K562 (cell line): ENCODE data around the gene ATP4B.

Source experiments
- ELF1 ChIP-seq: fragments of 200-800 bp; sonication (Bioruptor generic); IDR thresholded peaks from 2 replicates; pipeline ENCODE4 v1.6.1; 2016; ENCODE audit warnings: missing genetic modification characterization, missing compliant biosample characterization
- GABPA ChIP-seq: fragments of 200-800 bp; sonication (Bioruptor generic); conservative IDR thresholded peaks from 2 replicates; pipeline ENCODE4 v1.6.1; 2016; ENCODE audit warnings: low read depth, missing genetic modification characterization, missing compliant biosample characterization
- HNRNPK ChIP-seq: fragments of 200-400 bp; formaldehyde crosslinking; IDR thresholded peaks from one replicate; pipeline ENCODE4 v1.6.1; 2018; ENCODE audit warnings: mild to moderate bottlenecking, low read depth, low read length; ENCODE audit not compliant: poor library complexity, severe bottlenecking
- LARP7 ChIP-seq: fragments of 450-650 bp; IDR thresholded peaks from 2 replicates; pipeline ENCODE4 v1.6.1; 2016
- NFE2L1 ChIP-seq: fragments of 450-650 bp; IDR thresholded peaks from 2 replicates; pipeline ENCODE4 v1.6.1; 2016; ENCODE audit warnings: missing genetic modification characterization, low read depth, mild to moderate bottlenecking, missing compliant biosample characterization, moderate library complexity, borderline replicate concordance
- SFPQ ChIP-seq: fragments of 200-400 bp; formaldehyde crosslinking; IDR thresholded peaks from 2 replicates; pipeline ENCODE4 v1.6.1; 2017; ENCODE audit warnings: mild to moderate bottlenecking, low read depth, low read length, moderate library complexity
- SMAD1 ChIP-seq: fragments of 150-350 bp; IDR thresholded peaks from 2 replicates; pipeline ENCODE4 v1.6.1; 2014; ENCODE audit warnings: low read length, low read depth; ENCODE audit not compliant: partially characterized antibody
- SP1 ChIP-seq: sonication (generic); formaldehyde crosslinking; IDR thresholded peaks from 2 replicates; pipeline ENCODE4 v1.8.1; 2022; ENCODE audit warnings: mild to moderate bottlenecking, missing genetic modification reagents
- SRSF1 ChIP-seq: fragments of 200-400 bp; formaldehyde crosslinking; IDR thresholded peaks from 2 replicates; pipeline ENCODE4 v1.6.1; 2017; ENCODE audit warnings: mild to moderate bottlenecking, low read depth, low read length, moderate library complexity
- YY1 ChIP-seq, 3 experiments: IDR thresholded peaks; 2 replicates each; pipeline ENCODE4 v1.6.1; 2011; ENCODE audit warnings: low read length in 2 of 3, mild to moderate bottlenecking in 2 of 3, moderate library complexity in 2 of 3, borderline replicate concordance in 1 of 3, control low read depth in 1 of 3, low read depth in 1 of 3; ENCODE audit not compliant: insufficient read depth in 3 of 3, insufficient replicate concordance in 2 of 3, control insufficient read depth in 1 of 3, insufficient read length in 1 of 3; ENCODE audit errors: extremely low read depth in 1 of 3
- ZBTB1 ChIP-seq: sonication (generic); formaldehyde crosslinking; IDR thresholded peaks from 2 replicates; pipeline ENCODE4 v1.8.1; 2023; ENCODE audit warnings: missing genetic modification reagents, low read depth, mild to moderate bottlenecking, borderline replicate concordance
- ZNF449 ChIP-seq: fragments of 250-450 bp; sonication (Bioruptor Pico); IDR thresholded peaks from 2 replicates; pipeline ENCODE4 v1.8.0; 2022; ENCODE audit warnings: moderate library complexity, mild to moderate bottlenecking, inconsistent platforms
- TF ChIP-seq, protein P1 (sequence below), 3 experiments: IDR thresholded peaks in 2 of 3; conservative IDR thresholded peaks in 1 of 3; 2 replicates each; pipeline ENCODE4 v1.5.1; 2011 to 2012; ENCODE audit warnings: low read length in 3 of 3, mild to moderate bottlenecking in 3 of 3, control low read depth in 2 of 3, improper control_type of control experiment in 1 of 3, inconsistent platforms in 1 of 3, low read depth in 1 of 3, mixed read lengths in 1 of 3, moderate library complexity in 1 of 3; ENCODE audit not compliant: insufficient read depth in 2 of 3
- TF ChIP-seq, protein P2 (sequence below), 2 experiments: fragments of 450-650 bp; IDR thresholded peaks; 2 replicates each; pipeline ENCODE4 v1.6.1; 2016; ENCODE audit warnings: mild to moderate bottlenecking in 2 of 2, borderline replicate concordance in 1 of 2, low read depth in 1 of 2, moderate library complexity in 1 of 2

- TF ChIP-seq SP1 (CRISPR knock-in tag) (no peak), SRSF1 (no peak), ELF1 (tag) (no peak), SMAD1 (no peak), NFE2L1 (no peak), ZBTB1 (CRISPR knock-in tag) (no peak), GABPA (tag) (no peak), LARP7 (no peak), HNRNPK (no peak), SFPQ (no peak), ZNF449 (CRISPR knock-in tag) (no peak), YY1 (IDR thresholded peaks at IDR 0.05; ENCODE audit: borderline replicate concordance in 1 of 3, control insufficient read depth in 1 of 3, extremely low read depth in 1 of 3, insufficient read depth in 3 of 3, insufficient read length in 1 of 3, insufficient replicate concordance in 2 of 3, low read depth in 1 of 3, low read length in 2 of 3) (no peak)
- TF ChIP-seq, protein P1, sequence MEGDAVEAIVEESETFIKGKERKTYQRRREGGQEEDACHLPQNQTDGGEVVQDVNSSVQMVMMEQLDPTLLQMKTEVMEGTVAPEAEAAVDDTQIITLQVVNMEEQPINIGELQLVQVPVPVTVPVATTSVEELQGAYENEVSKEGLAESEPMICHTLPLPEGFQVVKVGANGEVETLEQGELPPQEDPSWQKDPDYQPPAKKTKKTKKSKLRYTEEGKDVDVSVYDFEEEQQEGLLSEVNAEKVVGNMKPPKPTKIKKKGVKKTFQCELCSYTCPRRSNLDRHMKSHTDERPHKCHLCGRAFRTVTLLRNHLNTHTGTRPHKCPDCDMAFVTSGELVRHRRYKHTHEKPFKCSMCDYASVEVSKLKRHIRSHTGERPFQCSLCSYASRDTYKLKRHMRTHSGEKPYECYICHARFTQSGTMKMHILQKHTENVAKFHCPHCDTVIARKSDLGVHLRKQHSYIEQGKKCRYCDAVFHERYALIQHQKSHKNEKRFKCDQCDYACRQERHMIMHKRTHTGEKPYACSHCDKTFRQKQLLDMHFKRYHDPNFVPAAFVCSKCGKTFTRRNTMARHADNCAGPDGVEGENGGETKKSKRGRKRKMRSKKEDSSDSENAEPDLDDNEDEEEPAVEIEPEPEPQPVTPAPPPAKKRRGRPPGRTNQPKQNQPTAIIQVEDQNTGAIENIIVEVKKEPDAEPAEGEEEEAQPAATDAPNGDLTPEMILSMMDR (IDR thresholded peaks at IDR 0.05 in 2 of 3, conservative IDR thresholded peaks at IDR 0.05 in 1 of 3; ENCODE audit: insufficient read depth in 2 of 3, low read depth in 1 of 3, low read length in 3 of 3), result no peak
- TF ChIP-seq, protein P2, sequence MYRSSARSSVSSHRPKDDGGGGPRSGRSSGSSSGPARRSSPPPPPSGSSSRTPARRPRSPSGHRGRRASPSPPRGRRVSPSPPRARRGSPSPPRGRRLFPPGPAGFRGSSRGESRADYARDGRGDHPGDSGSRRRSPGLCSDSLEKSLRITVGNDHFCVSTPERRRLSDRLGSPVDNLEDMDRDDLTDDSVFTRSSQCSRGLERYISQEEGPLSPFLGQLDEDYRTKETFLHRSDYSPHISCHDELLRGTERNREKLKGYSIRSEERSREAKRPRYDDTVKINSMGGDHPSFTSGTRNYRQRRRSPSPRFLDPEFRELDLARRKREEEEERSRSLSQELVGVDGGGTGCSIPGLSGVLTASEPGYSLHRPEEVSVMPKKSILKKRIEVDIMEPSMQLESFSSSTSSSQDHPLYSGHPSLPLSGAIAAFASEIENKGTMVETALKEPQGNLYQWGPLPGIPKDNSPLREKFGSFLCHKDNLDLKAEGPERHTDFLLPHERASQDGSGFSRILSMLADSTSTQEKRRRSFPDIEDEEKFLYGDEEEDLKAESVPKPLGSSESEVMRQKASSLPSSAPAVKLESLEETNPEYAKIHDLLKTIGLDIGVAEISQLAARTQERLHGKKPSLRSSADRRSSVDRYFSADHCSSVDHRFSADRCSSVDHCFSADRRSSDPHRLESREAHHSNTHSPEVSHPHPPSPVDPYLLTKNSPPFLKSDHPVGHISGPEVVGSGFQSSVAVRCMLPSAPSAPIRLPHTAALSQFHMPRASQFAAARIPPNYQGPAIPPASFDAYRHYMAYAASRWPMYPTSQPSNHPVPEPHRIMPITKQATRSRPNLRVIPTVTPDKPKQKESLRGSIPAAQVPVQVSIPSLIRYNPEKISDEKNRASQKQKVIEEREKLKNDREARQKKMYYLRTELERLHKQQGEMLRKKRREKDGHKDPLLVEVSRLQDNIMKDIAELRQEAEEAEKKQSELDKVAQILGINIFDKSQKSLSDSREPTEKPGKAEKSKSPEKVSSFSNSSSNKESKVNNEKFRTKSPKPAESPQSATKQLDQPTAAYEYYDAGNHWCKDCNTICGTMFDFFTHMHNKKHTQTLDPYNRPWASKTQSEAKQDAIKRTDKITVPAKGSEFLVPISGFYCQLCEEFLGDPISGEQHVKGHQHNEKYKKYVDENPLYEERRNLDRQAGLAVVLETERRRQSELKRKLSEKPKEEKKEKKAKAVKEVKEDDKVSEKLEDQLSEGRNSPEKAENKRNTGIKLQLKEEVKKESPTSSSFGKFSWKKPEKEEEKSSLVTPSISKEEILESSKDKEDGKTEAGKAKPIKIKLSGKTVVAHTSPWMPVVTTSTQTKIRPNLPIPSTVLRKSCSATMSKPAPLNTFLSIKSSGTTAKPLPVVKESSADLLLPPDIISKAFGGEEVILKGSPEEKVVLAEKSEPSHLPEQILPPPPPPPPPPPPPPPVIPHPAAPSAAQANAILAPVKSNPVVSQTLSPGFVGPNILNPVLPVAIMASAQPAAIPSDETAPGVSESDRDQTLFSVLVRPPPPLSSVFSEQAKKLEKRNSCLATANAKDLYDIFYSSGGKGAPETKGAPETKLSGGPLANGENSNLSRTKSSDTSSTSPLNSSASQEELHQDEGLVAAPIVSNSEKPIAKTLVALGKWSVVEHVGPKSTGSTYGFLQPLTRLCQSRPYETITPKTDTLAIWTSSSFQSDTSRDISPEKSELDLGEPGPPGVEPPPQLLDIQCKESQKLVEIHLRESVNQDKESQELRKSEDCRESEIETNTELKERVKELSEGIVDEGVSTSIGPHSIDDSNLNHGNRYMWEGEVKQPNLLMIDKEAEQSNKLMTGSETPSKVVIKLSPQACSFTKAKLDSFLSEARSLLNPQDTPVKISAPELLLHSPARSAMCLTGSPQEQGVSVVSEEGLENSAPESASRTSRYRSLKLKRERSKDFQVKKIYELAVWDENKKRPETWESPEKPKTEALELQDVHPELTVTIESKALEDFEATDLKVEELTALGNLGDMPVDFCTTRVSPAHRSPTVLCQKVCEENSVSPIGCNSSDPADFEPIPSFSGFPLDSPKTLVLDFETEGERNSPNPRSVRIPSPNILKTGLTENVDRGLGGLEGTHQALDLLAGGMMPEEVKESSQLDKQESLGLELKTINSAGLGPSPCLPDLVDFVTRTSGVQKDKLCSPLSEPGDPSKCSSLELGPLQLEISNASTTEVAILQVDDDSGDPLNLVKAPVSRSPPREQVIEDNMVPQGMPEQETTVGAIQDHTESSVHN (IDR thresholded peaks at IDR 0.05; ENCODE audit: borderline replicate concordance in 1 of 2, low read depth in 1 of 2), result no peak
Observed at GRCh38 chr13:113608967-113609533, 48.9 kb downstream of the ATP4B start.
